ENCODE measurements around the gene NOP9. TPM values are rescaled to one million over a fixed set of nuclear protein-coding genes. Genes with fewer than 3 reads are reported as not detected.
"Not testable (repeated sequence)": the region's sequence is repeated elsewhere in the genome, so short reads cannot be mapped to it uniquely, and the experiment has no call there.

Gene NOP9
- total RNA-seq, 2 experiments from 2014 or later: 46.1 to 49.3 TPM

DNA sequence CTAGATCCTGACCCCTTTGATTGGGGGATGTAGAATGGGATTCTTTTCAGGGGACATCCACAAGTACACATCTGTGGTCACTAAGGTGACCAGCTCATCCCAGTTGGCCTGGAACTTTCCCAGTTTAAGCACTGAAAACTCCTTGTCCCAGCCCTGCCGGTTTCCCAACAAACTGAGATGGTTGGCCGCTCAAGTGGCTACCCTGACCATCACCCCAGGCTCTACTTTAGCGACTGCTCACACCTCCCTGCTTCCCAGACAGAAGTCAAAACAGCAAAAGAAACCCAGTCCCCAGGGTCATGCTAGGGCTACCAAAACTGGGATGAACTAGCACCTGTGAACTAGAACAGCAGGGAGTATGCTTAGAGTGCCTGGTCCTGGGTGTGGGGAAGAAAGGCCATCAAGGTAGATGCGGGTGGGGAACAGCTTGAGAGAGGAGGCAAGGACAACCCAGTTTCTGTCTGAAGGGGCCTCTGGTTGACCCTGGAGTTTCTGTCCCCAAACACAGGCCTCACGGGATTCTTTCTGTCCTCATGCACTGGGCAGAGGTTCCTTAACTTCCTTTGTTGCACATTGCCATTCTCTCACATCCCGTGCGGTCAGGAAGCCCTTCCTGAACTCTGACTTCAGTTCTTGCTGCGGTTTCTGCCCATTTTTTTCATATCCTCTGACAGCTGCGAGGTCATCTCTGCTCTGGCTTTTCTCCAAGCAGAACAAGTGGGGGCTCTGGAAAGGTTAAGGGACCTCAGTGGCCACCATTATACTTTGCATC, 13.3 kb downstream of the NOP9 start:
- CTCF ChIA-PET: interaction anchor here (1.1 to 8.6 kb wide), 5 partner anchors 10 to 118 kb away, joined by 3 to 57 read pairs (median 7); partner anchors contain the start of genes ADCY4, CBLN3, CHMP4A and KHNYN
- POLR2A ChIA-PET: interaction anchor here (0.7 kb wide), 1 partner anchor 310 kb away, joined by 3 read pairs; no protein-coding TSS in a partner anchor

DNA sequence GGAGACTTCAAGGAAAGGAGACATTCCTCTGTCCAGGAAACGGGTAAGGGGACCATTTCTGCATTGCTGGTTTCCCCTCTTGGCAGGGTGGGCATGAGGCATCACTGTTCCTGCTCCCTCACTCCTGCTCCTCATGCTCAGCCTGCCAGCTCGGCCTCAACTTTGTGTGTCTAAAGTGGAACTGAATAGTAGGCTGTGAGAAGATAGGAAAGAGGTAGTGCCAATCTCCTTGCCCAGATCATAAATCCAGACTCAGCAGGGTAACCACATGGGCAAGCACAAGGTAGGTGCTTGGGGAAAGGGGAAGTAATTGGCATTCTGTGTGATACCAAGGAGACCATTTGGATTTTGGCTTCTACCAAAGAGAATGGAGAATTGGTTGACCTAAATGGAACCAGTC, 14.3 kb downstream of the NOP9 start:
- POLR2A ChIA-PET: interaction anchor here (0.7 kb wide), 2 partner anchors 99 to 309 kb away, joined by 3 read pairs; no protein-coding TSS in a partner anchor
- CTCF ChIA-PET: interaction anchor here (1.3 to 8.6 kb wide), 4 partner anchors 10 to 32 kb away, joined by 3 to 57 read pairs (median 4); partner anchors contain the start of gene ADCY4

DNA sequence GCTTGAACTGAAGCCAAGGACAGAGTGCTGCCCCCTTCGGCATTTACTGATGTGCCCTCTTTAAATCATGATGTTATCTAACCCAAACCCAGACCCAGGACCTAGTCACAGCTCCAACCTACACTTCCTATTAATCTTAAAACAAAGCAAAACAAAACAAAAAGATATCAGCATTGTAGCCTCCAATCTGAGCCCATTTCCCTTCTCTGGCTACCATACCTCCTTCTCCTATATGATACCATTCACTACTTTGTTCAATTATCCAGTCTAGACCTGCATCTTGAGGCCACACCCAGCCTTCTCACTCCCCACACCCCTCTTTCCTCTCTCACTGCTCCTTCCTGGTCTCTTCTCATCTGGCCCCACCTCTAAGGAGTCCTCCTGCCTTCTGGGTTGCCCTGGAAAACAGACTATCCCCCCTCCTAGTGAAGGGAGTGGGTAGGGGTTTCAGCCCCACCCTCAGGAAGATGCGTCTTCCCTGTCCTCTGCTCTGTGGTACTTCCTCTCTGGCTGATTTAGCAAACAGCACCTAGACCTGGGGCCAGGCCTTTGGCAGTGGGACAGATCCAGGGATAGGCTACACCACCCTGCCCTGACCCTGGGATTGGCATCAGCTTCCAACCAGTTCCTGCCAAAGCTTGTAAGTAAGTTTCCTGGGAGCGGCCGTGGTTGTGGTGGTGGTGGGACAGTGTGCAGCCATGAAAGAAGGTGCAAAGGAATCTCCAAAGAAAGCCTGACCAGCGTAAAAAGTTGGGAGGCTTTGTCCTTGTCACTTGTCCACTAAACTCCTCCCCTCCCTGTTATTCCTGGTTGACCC, 14.9 kb downstream of the NOP9 start:
- ChIA-PET POLR2A (no interaction called here), CTCF (interaction anchor here (1.3 to 8.6 kb wide), 4 partner anchors 11 to 33 kb away, joined by 3 to 57 read pairs (median 4); partner anchors contain the start of gene ADCY4)

- POLR2A ChIA-PET: no interaction called here
- CTCF ChIA-PET: interaction anchor here (0.8 to 1.7 kb wide), 2 partner anchors 10 to 18 kb away, joined by 3 to 4 read pairs; no protein-coding TSS in a partner anchor
Measured at GRCh38 chr14:24315243-24315806, 15.7 kb downstream of the NOP9 start.

GRCh38 chr14:24315807-24316596, 16.4 kb downstream of the NOP9 start:
- ChIA-PET CTCF (interaction anchor here (0.8 to 1.7 kb wide), 2 partner anchors 9 to 18 kb away, joined by 3 to 4 read pairs; no protein-coding TSS in a partner anchor), POLR2A (no interaction called here)

DNA sequence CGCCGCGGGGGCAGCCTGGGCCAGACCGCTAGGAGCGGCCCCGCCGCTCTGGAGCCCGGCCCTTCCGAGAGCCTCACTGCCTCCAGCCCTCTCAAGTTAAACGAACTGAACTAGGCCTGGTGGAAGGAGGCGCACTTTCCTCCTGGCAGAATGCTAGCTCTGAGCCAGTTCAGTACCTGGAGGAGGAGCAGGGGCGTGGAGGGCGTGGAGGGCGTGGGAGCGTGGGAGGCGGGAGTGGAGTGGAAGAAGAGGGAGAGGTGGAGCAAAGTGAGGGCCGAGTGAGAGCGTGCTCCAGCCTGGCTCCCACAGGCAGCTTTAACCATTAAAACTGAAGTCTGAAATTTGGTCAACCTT, 16.9 kb downstream of the NOP9 start:
- CTCF ChIA-PET: interaction anchor here (1.7 kb wide), 1 partner anchor 9 kb away, joined by 4 read pairs; no protein-coding TSS in a partner anchor
- POLR2A ChIA-PET: no interaction called here

DNA sequence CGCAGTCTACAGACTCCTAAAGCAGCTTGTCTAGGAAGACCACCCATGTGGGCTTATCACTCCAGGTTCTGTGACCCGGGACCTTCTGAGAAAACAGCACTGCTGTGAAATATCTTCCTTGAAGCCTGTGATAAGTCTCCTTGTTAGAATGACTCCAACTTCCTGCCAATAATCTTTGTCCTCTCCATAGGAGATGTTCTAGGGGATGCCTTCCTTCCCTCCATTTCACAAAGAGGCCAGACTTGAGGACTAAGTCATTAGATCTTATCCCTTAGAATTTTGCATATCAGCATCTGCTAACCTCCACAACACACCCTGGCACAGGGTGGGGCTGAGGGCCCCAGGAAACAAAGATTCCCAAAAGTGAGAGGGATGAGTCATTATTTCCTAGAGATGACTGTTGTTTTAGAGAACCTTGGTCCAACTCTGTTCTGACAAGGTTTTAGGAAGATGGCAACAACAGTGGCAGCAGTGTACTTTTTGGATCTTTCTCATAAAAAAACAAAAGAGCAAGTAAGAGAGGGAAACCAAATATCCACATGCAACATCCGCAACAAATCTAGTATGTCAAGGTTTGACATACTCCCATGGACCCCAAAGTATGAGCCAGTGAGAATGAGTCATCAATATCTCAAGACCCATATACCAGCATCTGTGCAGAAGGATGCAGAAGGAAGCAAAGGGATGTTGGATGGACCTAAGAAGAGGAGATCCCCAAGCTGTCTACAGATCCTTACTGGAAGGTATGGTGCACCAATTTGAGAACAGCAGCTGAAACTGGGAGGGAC, 17.7 kb downstream of the NOP9 start:
- ChIA-PET CTCF (interaction anchor here (1.7 kb wide), 1 partner anchor 8 kb away, joined by 4 read pairs; no protein-coding TSS in a partner anchor), POLR2A (no interaction called here)

DNA sequence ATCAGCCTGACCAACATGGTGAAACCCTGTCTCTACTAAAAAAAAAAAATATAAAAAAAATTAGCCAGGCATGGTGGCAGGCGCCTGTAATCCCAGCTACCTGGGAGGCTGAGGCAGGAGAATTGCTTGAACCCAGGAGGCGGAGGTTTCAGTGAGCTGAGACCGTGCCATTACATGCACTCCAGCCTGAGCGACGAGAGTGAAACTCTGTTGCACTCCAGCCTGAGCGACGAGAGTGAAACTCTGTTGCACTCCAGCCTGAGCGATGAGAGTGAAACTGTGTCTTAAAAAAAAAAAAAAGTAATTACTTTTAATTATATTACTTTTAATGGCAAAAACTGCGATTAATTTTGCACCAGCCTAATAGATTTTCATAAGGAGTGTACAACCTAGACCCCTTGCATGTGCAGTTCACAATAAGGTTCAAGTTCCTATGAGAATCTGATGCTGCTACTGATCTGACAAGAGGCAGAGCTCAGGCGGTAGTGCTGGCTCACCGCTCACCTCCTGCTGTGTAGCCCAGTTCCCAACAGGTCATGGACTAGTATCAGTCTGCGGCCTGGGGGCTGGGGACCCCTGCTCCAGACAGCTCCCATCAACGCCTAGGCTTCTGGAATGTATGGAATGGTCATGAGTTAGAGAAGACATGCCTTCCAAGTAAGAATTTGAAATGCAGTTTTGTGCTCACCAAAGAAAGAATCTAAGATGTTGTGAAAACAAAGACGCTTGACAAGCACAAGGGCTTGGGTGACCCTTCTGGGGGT, 21.7 kb downstream of the NOP9 start:
- ChIA-PET POLR2A (interaction anchor here (0.8 kb wide), 1 partner anchor 110 kb away, joined by 3 read pairs; no protein-coding TSS in a partner anchor), CTCF (interaction anchor here (1.5 to 2.3 kb wide), 4 partner anchors 10 to 13 kb away, joined by 3 to 6 read pairs (median 4); partner anchors contain the start of gene LTB4R2)

- POLR2A ChIA-PET: interaction anchor here (0.8 kb wide), 1 partner anchor 109 kb away, joined by 3 read pairs; no protein-coding TSS in a partner anchor
- CTCF ChIA-PET: interaction anchor here (1.2 to 1.7 kb wide), 4 partner anchors 9 to 13 kb away, joined by 3 to 5 read pairs (median 4); partner anchors contain the start of gene LTB4R2
Measured at GRCh38 chr14:24322672-24323071, 23.0 kb downstream of the NOP9 start.

- POLR2A ChIA-PET: no interaction called here
- CTCF ChIA-PET: interaction anchor here (1.2 to 1.7 kb wide), 2 partner anchors 8 to 11 kb away, joined by 4 to 5 read pairs; no protein-coding TSS in a partner anchor
Measured at GRCh38 chr14:24323341-24323740, 23.7 kb downstream of the NOP9 start.

DNA sequence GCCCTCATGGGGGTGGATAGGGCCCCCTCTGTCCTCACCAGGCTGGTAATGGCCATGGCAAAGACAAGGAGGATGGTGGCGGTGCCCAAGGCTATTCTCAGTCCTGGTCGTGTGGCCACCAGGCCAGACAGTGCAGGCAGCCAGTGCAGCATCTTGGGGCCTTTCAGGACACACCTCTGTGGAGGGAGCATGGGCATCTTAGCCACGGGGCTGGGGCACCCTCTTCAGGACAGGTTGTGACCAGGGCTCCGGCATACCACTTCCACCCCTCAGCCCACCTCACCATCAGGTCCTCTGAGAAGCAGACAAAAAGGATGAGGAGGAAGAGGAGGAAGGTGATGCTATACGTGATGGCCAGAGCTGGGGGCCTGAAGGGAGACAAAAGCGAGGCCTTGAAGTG, 24.4 kb downstream of the NOP9 start:
- ChIA-PET CTCF (interaction anchor here (1.0 to 17.7 kb wide), 3 partner anchors 10 to 109 kb away, joined by 3 to 334 read pairs (median 5); partner anchors contain the start of genes CBLN3 and KHNYN), POLR2A (no interaction called here)

- CTCF ChIA-PET: interaction anchor here (1.0 to 17.7 kb wide), 3 partner anchors 9 to 108 kb away, joined by 3 to 334 read pairs (median 4); partner anchors contain the start of genes CBLN3 and KHNYN
- POLR2A ChIA-PET: no interaction called here
Measured at GRCh38 chr14:24325041-24325530, 25.4 kb downstream of the NOP9 start.

- POLR2A ChIA-PET: interaction anchor here (0.6 kb wide), 2 partner anchors 14 to 74 kb away, joined by 3 to 6 read pairs; no protein-coding TSS in a partner anchor
- CTCF ChIA-PET: interaction anchor here (1.2 to 17.7 kb wide), 2 partner anchors 10 to 107 kb away, joined by 4 to 334 read pairs; partner anchors contain the start of genes CBLN3 and KHNYN
Measured at GRCh38 chr14:24325963-24326362, 26.3 kb downstream of the NOP9 start.

DNA sequence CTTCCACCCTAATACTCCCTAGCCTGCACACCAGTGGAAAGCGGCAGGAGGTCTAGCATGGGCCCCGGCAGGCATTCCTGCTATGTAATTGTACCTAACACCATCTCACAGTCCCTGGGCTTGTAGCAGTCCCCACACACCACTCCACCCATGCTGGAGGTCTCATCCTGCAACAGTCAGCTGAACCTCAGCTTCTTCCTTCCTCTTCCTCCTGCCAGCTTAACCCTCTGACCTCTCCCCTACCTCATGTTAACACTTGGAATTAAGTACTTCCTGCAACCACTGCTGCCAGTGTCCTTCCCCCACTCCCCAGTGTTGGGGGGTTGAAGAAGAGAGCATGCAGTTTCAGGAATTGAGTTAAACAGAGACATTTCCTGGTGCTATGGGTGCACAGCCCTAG, 27.7 kb downstream of the NOP9 start:
- POLR2A ChIA-PET: no interaction called here

DNA sequence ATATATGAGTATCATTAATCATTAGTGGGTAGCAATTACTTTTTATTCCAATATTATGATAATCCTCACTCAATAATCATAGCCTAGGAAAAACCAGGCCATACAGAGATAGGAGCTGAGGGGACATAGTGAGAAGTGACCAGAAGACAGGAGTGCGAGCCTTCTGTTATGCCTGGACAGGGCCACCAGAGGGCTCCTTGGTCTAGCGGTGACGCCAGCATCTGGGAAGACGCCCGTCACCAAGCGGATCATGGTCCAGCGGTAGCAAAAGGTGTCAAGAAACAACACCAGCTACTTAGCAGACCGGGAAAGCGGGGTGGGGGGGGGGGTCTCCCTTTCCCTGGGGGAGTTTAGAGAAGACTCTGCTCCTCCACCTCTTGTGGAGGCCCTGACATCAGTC, 28.3 kb downstream of the NOP9 start:
- CTCF ChIA-PET: interaction anchor here (1.2 to 17.7 kb wide), 4 partner anchors 9 to 105 kb away, joined by 3 to 334 read pairs (median 6); partner anchors contain the start of genes CBLN3, DHRS1, KHNYN and NOP9
- POLR2A ChIA-PET: not testable (repeated sequence)

More for the DNA sequence above, 27.7 kb downstream of the NOP9 start:
- CTCF ChIA-PET: interaction anchor here (0.6 to 17.7 kb wide), 4 partner anchors 10 to 106 kb away, joined by 4 to 334 read pairs (median 4); partner anchors contain the start of genes CBLN3, KHNYN and LTB4R2

DNA sequence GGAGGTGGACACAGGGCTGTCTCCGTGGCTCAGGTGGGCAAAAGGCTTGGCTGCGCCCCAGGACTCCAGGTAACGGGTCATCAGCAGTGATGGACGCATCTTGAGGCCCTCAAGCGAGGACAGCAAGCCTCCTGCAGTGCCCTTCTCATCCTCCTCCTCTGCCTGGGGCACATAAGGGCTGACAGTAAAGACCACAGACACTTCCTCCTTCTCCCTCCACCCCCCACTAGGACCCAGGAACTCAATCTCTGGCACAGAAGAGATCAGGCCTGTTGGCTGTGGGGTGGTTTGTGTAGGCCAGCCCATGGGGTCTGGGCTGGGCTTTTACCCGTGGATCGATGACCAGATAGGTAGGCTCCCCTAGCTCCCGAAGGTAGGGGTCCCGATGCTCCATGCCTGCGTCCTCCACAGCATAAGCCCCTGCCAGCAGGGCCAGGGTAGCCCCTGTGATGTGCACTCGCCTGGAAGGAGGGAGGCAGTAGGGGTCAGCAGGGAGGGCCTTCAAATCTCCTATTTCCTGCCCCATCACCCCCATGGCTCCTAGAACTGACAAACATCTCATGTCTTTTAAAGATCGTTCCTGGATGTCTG, 29.5 kb downstream of the NOP9 start:
- ChIA-PET CTCF (interaction anchor here (1.4 to 17.7 kb wide), 3 partner anchors 11 to 104 kb away, joined by 4 to 334 read pairs (median 8); partner anchors contain the start of genes CBLN3, DHRS1, KHNYN and NOP9), POLR2A (interaction anchor here (1.3 kb wide), 1 partner anchor 19 kb away, joined by 3 read pairs; the partner anchor contains the start of gene LTB4R2)

Data from activated CD8-positive, alpha-beta memory T cell treated with anti-CD3 and anti-CD28 coated beads for 36 hours (primary cell).